GM23248 (cell line): Measurements from ENCODE around the gene NRM.

Source experiments
- EZH2 ChIP-seq: fragments of 200-600 bp; sonication (generic); IDR thresholded peaks from 2 replicates; pipeline ENCODE4 v1.6.1; 2018; ENCODE audit warnings: antibody characterized with exemption, mild to moderate bottlenecking; ENCODE audit not compliant: insufficient read depth, poor library complexity, severe bottlenecking
- EZH2phosphoT487 ChIP-seq: fragments of 200-600 bp; sonication (generic); IDR thresholded peaks from 2 replicates; pipeline ENCODE4 v1.6.1; 2018; ENCODE audit warnings: antibody characterized with exemption, moderate library complexity, mild to moderate bottlenecking, low read depth; ENCODE audit not compliant: insufficient read depth

- TF ChIP-seq EZH2 (no peak), EZH2phosphoT487 (no peak)
These were observed 47.1 kb downstream of the NRM start for GRCh38 chr6:30643656-30644055.
